ENCODE measurements around the gene PLD3. TPM values are rescaled to one million over a fixed set of nuclear protein-coding genes. Genes with fewer than 3 reads are reported as not detected.

Gene PLD3
- total and polyA plus RNA-seq, 2 experiments from 2014 or later, result 181 to 490 TPM

DNA sequence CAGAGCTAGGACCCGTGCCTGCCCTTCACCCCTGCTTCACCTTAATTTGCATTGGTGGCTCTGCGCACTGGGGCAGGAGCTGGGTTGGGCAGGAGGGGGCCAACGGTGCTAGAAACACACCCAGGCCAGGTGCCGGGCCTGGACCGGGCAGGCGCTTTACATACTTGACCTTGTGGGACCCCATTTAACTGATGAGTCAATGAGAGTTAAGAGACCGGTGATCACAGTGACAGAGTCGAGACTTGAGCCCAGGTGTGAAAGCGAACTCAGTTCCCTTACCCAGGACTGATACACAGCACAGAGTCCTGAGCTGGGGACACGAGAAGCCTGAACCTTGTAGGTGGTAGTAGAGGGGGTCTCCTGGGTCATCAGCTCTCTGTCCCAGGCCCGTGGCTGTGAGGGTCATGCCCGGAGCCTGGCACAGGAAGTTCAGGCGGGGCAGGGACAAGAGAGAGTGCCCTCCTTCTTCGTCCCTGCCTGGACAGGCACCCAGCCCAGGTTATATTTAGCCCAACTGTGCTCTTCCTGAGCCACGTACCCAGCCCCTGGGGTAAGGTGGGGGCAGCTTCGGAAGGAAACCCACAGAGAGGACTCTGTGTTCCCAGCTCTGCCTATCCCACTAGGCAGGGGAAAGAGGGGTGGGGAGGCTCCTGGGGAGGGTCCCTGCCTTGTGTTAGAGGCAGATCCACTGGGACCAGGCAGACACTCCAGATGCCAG is 62.8 kb downstream of the PLD3 start:
- Mint-ChIP-seq H3K9me3 (no peaks in the 10 kb centered on the region), H3K27me3 (ENCODE audit: insufficient read depth, low read depth, poor library complexity) (peaks cover 4% of the 10 kb centered on the region), H3K27ac (no peak overlapping the region), H3K4me3 (no peak overlapping the region; the same call in 2 of the 3 replicates), H3K36me3 (ENCODE audit: low read depth) (no peaks in the 10 kb centered on the region), H3K4me1 (peaks cover 31% of the 10 kb centered on the region)
- Histone ChIP-seq H3F3A (replicated peaks; ENCODE audit: low read depth) (0 out of 2 replicates have a peak, but pooled peaks cover 3% of the 10 kb centered on the region), H3K9me2 (ENCODE audit: insufficient read depth) (no peaks in the 10 kb centered on the region), H3K79me2 (replicated peaks; ENCODE audit: insufficient read depth) (no peaks in the 10 kb centered on the region), H3K36me3 (ENCODE audit: insufficient read depth) (no peaks in the 10 kb centered on the region), H4K20me1 (replicated peaks; ENCODE audit: insufficient read depth) (no peaks in the 10 kb centered on the region), H3K4me1 (ENCODE audit: insufficient read depth) (peaks cover 25% of the 10 kb centered on the region), H3K4me2 (no peak overlapping the region), H3K4me3 (no peak overlapping the region), H3K27ac (ENCODE audit: low read depth) (no peak overlapping the region; the same call in 1 of the 2 replicates), H3K27me3 (ENCODE audit: insufficient read depth) (no peaks in the 10 kb centered on the region), H2AFZ (0 out of 2 replicates have a peak overlapping the region, but pooled peaks have one; percentile 10)
- no peak for ATAC-seq
- TF ChIP-seq EZH2 (IDR thresholded peaks at IDR 0.05; ENCODE audit: low read depth, unreplicated experiment) (no peak), JUNB (IDR thresholded peaks at IDR 0.05; ENCODE audit: unreplicated experiment) (no peak), STAT1 (IDR thresholded peaks at IDR 0.05; ENCODE audit: unreplicated experiment) (no peak), POLR2AphosphoS5 (IDR thresholded peaks at IDR 0.05; ENCODE audit: low read depth) (no peak), CTCF (conservative IDR thresholded peaks at IDR 0.05; ENCODE audit: low read depth in 2 of 2) (no peak), CREB1 (CRISPR knock-in tag; IDR thresholded peaks at IDR 0.05; ENCODE audit: low read depth) (no peak), ZNF331 (CRISPR knock-in tag; IDR thresholded peaks at IDR 0.05; ENCODE audit: low read depth) (no peak), NANOG (IDR thresholded peaks at IDR 0.05; ENCODE audit: borderline replicate concordance) (no peak), ZNF114 (CRISPR knock-in tag; IDR thresholded peaks at IDR 0.05) (no peak), ETS1 (IDR thresholded peaks at IDR 0.05) (no peak), ZNF462 (CRISPR knock-in tag; IDR thresholded peaks at IDR 0.05) (no peak)
- TF ChIP-seq, protein P1, sequence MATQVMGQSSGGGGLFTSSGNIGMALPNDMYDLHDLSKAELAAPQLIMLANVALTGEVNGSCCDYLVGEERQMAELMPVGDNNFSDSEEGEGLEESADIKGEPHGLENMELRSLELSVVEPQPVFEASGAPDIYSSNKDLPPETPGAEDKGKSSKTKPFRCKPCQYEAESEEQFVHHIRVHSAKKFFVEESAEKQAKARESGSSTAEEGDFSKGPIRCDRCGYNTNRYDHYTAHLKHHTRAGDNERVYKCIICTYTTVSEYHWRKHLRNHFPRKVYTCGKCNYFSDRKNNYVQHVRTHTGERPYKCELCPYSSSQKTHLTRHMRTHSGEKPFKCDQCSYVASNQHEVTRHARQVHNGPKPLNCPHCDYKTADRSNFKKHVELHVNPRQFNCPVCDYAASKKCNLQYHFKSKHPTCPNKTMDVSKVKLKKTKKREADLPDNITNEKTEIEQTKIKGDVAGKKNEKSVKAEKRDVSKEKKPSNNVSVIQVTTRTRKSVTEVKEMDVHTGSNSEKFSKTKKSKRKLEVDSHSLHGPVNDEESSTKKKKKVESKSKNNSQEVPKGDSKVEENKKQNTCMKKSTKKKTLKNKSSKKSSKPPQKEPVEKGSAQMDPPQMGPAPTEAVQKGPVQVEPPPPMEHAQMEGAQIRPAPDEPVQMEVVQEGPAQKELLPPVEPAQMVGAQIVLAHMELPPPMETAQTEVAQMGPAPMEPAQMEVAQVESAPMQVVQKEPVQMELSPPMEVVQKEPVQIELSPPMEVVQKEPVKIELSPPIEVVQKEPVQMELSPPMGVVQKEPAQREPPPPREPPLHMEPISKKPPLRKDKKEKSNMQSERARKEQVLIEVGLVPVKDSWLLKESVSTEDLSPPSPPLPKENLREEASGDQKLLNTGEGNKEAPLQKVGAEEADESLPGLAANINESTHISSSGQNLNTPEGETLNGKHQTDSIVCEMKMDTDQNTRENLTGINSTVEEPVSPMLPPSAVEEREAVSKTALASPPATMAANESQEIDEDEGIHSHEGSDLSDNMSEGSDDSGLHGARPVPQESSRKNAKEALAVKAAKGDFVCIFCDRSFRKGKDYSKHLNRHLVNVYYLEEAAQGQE (IDR thresholded peaks at IDR 0.05; ENCODE audit: unreplicated experiment), result no peak
- DNase-seq (ENCODE audit: low spot score), result no peak
